ENCODE measurements around the gene C7orf25. TPM values are rescaled to one million over a fixed set of nuclear protein-coding genes. Genes with fewer than 3 reads are reported as not detected.

Gene C7orf25
- total and polyA plus RNA-seq, 12 donors, result 1.4 to 10.3 (median 3.3) TPM

DNA sequence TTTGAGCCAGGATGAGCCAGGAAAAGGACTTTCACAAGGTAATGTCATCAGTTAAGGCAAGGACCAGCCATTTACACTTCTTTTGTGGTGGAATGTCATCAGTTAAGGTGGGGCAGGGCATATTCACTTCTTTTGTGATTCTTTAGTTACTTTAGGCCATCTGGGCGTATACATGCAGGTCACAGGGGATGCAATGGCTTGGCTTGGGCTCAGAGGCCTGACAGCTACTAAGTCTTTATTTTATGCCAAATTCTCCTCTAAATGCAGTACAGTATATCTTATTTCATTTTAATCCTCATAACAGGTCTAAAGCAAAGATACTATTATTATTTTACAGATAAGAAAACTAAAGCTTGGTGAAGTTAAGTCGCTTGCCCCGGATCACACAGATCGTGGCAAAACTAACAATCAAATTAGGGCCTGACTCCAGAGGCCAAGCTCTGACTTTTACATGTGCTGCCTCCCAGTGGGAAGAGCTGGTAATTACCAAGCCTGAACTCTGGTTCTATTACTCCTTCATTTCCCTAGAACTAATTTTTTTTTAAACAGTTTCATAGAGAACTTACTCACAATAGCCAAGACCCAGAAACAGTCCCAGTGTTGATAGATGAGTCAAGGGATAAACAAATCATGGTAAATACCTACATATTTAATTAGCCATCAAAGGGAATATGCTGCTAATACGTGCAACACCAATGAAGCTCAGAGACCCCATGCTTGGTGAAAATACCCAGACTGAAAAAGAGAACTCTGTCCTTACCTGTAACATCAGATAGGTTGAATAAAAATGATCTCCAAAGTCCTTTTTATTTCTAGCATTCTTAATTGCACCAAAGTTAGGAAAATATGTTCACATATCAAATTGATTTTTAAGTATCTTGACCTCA is 35.4 kb downstream of the C7orf25 start:
- peak in 3 of 8 donors; percentile 31 to 61 (median 54) for ATAC-seq
- peaks cover 0 to 7% (median 0%) of the 10 kb centered on the region in 9 donors for H3K4me1 ChIP-seq
- TF ChIP-seq, protein P1, sequence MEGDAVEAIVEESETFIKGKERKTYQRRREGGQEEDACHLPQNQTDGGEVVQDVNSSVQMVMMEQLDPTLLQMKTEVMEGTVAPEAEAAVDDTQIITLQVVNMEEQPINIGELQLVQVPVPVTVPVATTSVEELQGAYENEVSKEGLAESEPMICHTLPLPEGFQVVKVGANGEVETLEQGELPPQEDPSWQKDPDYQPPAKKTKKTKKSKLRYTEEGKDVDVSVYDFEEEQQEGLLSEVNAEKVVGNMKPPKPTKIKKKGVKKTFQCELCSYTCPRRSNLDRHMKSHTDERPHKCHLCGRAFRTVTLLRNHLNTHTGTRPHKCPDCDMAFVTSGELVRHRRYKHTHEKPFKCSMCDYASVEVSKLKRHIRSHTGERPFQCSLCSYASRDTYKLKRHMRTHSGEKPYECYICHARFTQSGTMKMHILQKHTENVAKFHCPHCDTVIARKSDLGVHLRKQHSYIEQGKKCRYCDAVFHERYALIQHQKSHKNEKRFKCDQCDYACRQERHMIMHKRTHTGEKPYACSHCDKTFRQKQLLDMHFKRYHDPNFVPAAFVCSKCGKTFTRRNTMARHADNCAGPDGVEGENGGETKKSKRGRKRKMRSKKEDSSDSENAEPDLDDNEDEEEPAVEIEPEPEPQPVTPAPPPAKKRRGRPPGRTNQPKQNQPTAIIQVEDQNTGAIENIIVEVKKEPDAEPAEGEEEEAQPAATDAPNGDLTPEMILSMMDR (IDR thresholded peaks at IDR 0.05), result peak; percentile 48 to 80 (median 75)
- H3K27ac ChIP-seq, result no peak overlapping the region
- no peaks in the 10 kb centered on the region for H3K9me3 ChIP-seq
- WGBS, 2 donors, result 41 to 51% methylated on average over 5 of the region's 5 CpGs
- H3K27me3 ChIP-seq, result peaks cover 0 to 8% (median 0%) of the 10 kb centered on the region in 7 donors
- H3K36me3 ChIP-seq, result no peaks in the 10 kb centered on the region
- intact Hi-C loops (cut with DNase I), result loop anchor here in 3 of 10 donors (5.0 to 10.0 kb wide), 2 partner anchors 932 to 934 kb away; no protein-coding TSS in a partner anchor
- peak in 1 of 2 donors; percentile 45 for DNase-seq
- H3K4me3 ChIP-seq, result no peak overlapping the region

DNA sequence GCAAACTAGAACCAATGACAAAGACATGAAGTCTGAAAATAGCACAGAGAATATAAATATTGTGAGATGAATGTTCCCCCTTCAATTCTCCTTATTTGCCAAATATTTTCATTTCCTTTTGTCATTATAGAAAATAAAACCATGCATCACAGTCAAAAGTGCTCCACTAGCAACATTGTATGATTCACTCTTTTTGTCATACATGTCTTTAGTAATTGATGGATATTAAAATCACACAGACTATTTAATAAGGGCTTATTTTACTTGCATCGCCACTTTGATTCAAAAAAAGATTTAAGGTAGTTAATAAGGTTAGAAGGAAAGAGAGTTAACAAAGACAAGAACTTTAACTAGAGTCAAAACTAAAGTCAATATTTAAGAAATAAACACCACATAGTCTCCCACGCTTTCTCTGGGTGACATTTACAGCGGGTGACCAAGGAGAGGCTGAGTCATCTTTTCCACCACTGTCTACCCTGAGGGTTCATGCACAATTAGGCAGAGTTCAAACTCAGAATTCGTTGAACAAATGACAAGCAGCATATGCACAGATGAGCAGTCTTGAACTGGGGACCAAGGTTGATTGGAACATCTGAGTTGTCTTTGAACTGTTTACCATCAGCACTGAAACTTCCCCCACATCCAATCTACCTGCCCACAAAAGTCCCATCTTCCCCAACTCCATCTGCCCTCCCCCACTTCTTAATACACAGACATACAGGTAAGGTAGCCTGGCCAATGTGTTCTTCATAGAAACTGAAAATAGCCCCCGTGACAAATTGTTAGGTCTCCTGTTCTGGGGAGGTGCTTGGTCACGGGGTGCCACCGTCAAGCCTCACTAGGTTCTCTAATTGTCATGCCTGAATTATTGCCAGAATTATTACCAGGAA is 42.5 kb downstream of the C7orf25 start:
- TF ChIP-seq, protein P1 (IDR thresholded peaks at IDR 0.05), result no peak
- H3K9me3 ChIP-seq, result peaks cover 0 to 15% (median 0%) of the 10 kb centered on the region in 11 donors
- H3K27ac ChIP-seq, result no peak overlapping the region
- 80 to 87% methylated on average over 7 of the region's 7 CpGs for WGBS, 2 donors
- H3K4me1 ChIP-seq, result no peaks in the 10 kb centered on the region
- H3K27me3 ChIP-seq, result peaks cover 0 to 7% (median 0%) of the 10 kb centered on the region in 7 donors
- H3K4me3 ChIP-seq, result no peak overlapping the region
- intact Hi-C loops (cut with DNase I), result loop anchor here in 1 of 10 donors (10.0 kb wide), 1 partner anchor 925 kb away; no protein-coding TSS in a partner anchor
- H3K36me3 ChIP-seq, result no peaks in the 10 kb centered on the region
- ATAC-seq (no peak), DNase-seq (no peak)

DNA sequence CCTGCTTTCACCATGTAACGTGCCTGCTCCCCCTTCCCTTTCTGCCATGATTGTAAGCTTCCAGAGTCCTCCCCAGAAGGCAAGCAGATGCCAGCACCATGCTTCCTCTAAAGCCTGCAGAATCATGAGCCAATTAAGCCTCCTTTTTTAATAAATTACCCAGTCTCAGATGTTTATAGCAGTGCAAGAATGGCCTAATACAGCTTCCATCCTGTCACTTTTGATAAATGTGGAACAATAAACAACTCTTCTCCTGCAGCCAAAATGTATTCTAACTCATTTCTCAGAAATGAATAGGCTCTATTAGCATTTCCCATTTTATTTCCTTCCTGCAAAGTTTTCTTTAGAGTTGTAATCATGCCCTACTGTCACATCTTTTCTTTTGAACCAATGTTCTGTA is 43.4 kb downstream of the C7orf25 start:
- peaks cover 0 to 21% (median 0%) of the 10 kb centered on the region in 11 donors for H3K9me3 ChIP-seq
- ATAC-seq (no peak), DNase-seq (no peak)
- no peak overlapping the region for H3K27ac ChIP-seq
- no peaks in the 10 kb centered on the region for H3K36me3 ChIP-seq
- WGBS, 2 donors, result 85 to 87% methylated on average over 1 of the region's 1 CpG
- intact Hi-C loops (cut with DNase I), result no loop called here
- no peaks in the 10 kb centered on the region for H3K4me1 ChIP-seq
- TF ChIP-seq, protein P1 (IDR thresholded peaks at IDR 0.05), result no peak
- H3K27me3 ChIP-seq, result peaks cover 0 to 7% (median 0%) of the 10 kb centered on the region in 7 donors
- no peak overlapping the region for H3K4me3 ChIP-seq

Other genes with a start within 250 kb of the C7orf25 start
- 100 to 1,000 TPM in 1 of 10 donors, 10 to 100 TPM in 9; 66.3 to 103 (median 77.1) TPM for gene PSMA2, start 20.1 kb upstream of the C7orf25 start, total RNA-seq
- 100 to 1,000 TPM in 1 of 2 donors, 10 to 100 TPM in 1; 32.4 to 154 TPM for gene PSMA2, start 20.1 kb upstream of the C7orf25 start, polyA plus RNA-seq
- gene MRPL32, start 20.3 kb upstream of the C7orf25 start, total RNA-seq, result 10 to 100 TPM; 45.7 to 78.0 (median 57.0) TPM
- 10 to 100 TPM; 81.6 to 99.2 TPM for gene MRPL32, start 20.3 kb upstream of the C7orf25 start, polyA plus RNA-seq
- gene HECW1, start 200.6 kb upstream of the C7orf25 start, total RNA-seq, result under 1 TPM in 1 of 10 donors, not detected in 9; 0.23 TPM
- gene HECW1, start 200.6 kb upstream of the C7orf25 start, polyA plus RNA-seq, result under 1 TPM in 1 of 2 donors, not detected in 1; 0.07 TPM